B cell (primary cell): ENCODE measurements around the gene IL1RL2.

Experiments used
- CTCF ChIP-seq: fragments of 200-600 bp; IDR thresholded peaks from one replicate; pipeline ENCODE4 v1.8.0; 2022; ENCODE audit warnings: antibody characterized with exemption, mild to moderate bottlenecking
- EZH2 ChIP-seq: IDR thresholded peaks from 2 replicates; pipeline ENCODE4 v1.6.1; 2012; ENCODE audit warnings: borderline replicate concordance, low read depth, mild to moderate bottlenecking, moderate library complexity, low read length; ENCODE audit not compliant: insufficient read depth, poor library complexity, severe bottlenecking

- no peak for TF ChIP-seq CTCF
- no peak for TF ChIP-seq EZH2
Observed at GRCh38 chr2:102143450-102143985, 43.3 kb upstream of the IL1RL2 start.
